GM18511 (cell line): ENCODE data around the gene IL12RB1.
"Not testable (repeated sequence)": the region's sequence is repeated elsewhere in the genome, so short reads cannot be mapped to it uniquely, and the experiment has no call there.

Experiments
- ATAC-seq: cut with Tn5 transposase; IDR thresholded peaks from one replicate; pipeline ENCODE4 v1.9.1; 2021; ENCODE audit warnings: mild to moderate bottlenecking, moderate library complexity; ENCODE audit not compliant: unreplicated experiment

The IL12RB1 gene

GRCh38 chr19:18112989-18113478 lies 26.3 kb upstream of the IL12RB1 start:
- ATAC-seq = no peak

GRCh38 chr19:18110609-18111232 lies 24.0 kb upstream of the IL12RB1 start:
- no peak for ATAC-seq

- ATAC-seq = no peak
Observed at GRCh38 chr19:18109733-18110608, 23.2 kb upstream of the IL12RB1 start.

GRCh38 chr19:18109341-18109732 lies 22.6 kb upstream of the IL12RB1 start:
- ATAC-seq = no peak

GRCh38 chr19:18108897-18109296 lies 22.2 kb upstream of the IL12RB1 start:
- no peak for ATAC-seq

- ATAC-seq = no peak
Observed at GRCh38 chr19:18107235-18107634, 20.5 kb upstream of the IL12RB1 start.

- ATAC-seq = not testable (repeated sequence)
Observed at GRCh38 chr19:18105259-18105658, 18.5 kb upstream of the IL12RB1 start.

- no peak for ATAC-seq
Observed at GRCh38 chr19:18104793-18105131, 18.0 kb upstream of the IL12RB1 start.

GRCh38 chr19:18102916-18103542 lies 16.3 kb upstream of the IL12RB1 start:
- ATAC-seq = no peak

- no peak for ATAC-seq
Observed at GRCh38 chr19:18101268-18101667, 14.5 kb upstream of the IL12RB1 start.

GRCh38 chr19:18100710-18101109 lies 14.0 kb upstream of the IL12RB1 start:
- ATAC-seq = no peak

- ATAC-seq = no peak
Observed at GRCh38 chr19:18099623-18099995, 12.9 kb upstream of the IL12RB1 start.

- ATAC-seq = peak; percentile 73
Observed at GRCh38 chr19:18098891-18099622, 12.3 kb upstream of the IL12RB1 start.

- ATAC-seq = no peak
Observed at GRCh38 chr19:18097993-18098890, 11.5 kb upstream of the IL12RB1 start.

- ATAC-seq = peak; percentile 60
Observed at GRCh38 chr19:18097217-18097992, 10.7 kb upstream of the IL12RB1 start, which contains the start of gene MAST3. Gene MAST3, plus strand, starts transcription at chr19:18097778. Its CDS starts 15 bp downstream, at chr19:18097793.

- ATAC-seq = no peak
Observed at GRCh38 chr19:18096258-18096657, 9.5 kb upstream of the IL12RB1 start.

GRCh38 chr19:18093439-18094161 lies 6.9 kb upstream of the IL12RB1 start:
- ATAC-seq = no peak

- no peak for ATAC-seq
Observed at GRCh38 chr19:18091217-18091608, 4.5 kb upstream of the IL12RB1 start.
